Superior temporal gyrus (tissue), 1 donor: Measurements from ENCODE around the gene DQX1.

ENCODE experiments used
- DNase-seq: peaks from one replicate; pipeline ENCODE4 v3.0.0-alpha.2; 2016; ENCODE audit errors: extremely low spot score

Gene DQX1

GRCh38 chr2:74553892-74554819 lies 28.1 kb upstream of the DQX1 start, which contains the start of the genes DOK1 and LOXL3:
DOK1 (plus strand) TSS chr2:74554720; CDS start chr2:74554755, 35 bp downstream.
LOXL3 (minus strand) TSS chr2:74553942; CDS start chr2:74552634, 1,308 bp downstream.
- DNase-seq: no peak

- no peak for DNase-seq
Observed at GRCh38 chr2:74552914-74553811, 27.1 kb upstream of the DQX1 start.

DNA sequence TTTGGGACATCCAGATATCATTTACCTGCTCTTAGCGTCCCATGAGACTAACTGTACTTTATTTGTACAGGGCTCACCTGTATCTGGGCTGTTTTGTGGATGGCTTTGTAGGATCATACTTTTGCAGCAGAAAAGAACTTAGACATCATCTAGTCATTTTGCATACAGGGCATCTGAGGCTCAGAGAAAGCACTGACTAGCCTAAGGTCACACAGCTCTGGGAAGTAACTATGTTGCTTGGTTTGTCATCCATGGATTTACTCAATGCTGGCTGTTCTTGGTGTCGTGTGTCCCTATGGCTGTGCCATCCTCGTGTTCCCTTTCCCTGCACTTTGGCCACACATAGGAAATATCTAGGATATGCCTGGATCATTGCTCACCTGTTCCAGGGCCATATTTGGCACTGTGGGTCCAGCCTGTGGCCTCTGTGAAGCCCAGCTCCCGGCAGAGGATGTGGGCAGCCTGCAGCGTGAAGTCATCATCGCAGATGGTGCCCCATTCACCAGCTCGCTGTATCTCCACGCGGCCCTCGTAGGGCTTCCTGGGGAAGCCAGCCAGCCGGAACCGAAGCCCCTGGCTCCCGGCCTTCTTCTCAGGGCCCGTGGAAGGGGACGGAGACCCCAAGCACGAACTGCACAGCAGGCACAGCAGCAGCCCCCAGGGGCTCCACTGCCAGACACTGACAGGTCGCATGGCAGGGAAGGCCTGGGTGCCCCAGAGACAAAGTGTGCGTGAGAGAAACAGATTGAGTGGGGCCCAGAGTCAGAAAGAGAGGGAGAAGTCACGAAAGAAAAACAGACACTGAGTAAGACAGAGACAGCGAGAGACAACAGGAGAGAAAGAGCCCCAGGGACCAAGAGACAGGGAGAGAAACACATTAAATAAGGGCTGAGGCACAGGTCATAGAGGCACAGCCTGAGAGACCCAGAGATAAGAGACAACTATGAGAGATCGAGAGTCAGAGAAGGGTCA lies 26.2 kb upstream of the DQX1 start:
- DNase-seq: no peak

GRCh38 chr2:74551530-74551929 lies 25.5 kb upstream of the DQX1 start:
- no peak for DNase-seq

- no peak for DNase-seq
Observed at GRCh38 chr2:74550231-74550630, 24.2 kb upstream of the DQX1 start.

DNA sequence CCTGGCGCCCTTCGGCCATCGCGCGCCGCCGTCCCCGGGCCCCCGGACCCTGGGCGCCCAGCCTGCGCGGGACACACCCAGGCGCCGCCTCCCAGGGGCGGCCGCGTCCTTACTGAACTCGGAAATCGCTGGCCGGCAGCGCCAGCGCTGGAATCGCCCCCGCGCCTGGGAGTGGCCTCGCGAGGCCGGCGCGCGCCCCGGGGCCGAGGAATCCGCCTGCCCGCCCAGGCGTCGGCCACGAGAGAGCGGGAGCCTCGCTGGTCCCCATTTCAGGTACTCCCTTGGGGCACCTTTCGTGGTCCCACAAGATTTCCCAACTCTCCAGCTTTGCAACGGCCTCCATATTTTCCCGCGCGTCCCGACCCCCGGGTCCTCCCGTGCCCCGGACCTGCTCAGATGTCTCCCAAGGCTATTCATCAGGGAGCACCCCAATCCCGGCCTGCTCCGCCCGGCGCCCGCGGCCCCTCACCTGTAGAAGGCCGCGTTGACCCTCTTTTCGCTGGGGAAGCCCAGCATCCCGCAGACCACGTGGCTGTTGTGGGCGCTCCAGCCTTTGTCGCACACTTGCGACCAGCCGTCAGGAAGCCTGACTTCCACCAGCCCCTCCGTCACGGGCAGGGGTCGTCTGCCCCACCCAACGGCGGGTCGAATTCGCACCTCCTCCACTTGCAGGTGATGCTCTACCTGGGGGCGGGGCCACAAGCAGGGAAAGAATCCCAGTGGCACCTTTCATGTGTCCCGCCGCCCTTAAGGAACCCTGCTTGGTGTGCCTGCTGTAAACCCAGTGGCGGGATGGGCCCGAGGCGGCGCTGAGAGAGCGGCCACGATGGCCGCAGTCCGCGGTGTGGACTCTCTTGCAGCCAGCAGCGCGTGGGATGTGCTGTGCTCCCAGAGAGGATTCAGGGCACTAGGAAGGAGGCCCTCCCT lies 23.1 kb upstream of the DQX1 start:
- DNase-seq: no peak

- no peak for DNase-seq
Observed at GRCh38 chr2:74548285-74548899, 22.4 kb upstream of the DQX1 start.

DNA sequence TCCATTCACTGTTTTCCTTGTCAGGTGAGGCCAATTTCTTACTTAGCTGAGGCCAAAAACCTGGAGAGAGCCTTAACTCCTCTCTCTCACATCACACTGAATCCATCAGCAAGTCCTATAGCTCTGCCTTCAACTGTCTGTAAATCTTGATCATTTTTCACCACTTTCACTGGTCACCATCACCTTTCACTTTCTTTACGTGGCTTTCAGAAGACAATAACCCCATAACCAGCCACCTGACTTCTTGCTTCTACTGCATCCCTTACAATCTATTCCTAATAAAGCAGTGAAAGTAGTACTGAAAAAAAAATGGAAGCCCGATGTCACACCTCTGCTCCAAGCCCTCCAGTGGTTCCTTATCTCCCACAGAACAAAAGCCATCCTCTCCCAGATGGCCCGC lies 20.0 kb upstream of the DQX1 start:
- DNase-seq: no peak

DNA sequence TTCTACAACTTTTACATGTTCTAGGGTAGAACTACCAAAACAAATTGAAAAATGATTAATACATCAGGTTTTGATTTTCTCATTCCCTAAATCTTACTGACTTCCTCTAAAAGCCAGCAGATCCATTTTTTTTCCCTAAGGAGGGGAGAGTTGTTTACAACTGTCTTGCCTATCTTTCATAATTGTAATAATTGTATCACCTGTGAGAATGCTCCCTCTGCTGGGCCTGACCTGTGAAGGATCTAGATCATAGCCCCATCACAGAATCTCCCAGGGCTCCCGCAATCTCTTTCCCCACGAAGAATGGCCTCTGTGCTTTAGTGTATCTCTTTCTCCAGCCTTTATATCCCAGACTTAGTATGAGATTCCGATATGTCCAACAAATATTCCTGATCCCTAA lies 18.6 kb upstream of the DQX1 start:
- no peak for DNase-seq

- DNase-seq: no peak
Observed at GRCh38 chr2:74542978-74543377, 16.9 kb upstream of the DQX1 start.

GRCh38 chr2:74540291-74540690 lies 14.3 kb upstream of the DQX1 start:
- DNase-seq: no peak

DNA sequence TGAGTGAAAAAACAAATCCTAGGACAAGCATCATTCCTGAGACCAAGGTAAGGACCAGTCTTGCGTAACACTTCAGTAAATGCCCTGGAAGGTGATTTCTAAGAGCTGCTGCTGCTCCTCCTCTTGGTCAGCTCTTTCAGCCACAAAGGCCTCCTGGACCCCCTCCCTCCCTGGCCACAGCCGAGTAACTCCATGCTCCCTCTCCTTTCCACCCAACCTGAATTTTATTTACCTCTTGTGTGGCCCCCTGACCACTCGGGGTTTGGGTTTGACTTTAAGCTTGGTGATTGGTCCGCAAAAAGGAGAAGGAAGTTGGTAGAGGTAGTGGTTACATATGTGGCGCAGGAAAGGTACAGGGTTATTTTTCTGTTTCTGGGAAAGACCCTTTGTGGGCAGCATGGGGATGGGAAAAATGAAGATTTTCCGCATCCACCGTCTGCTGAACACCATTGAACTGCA lies 12.9 kb upstream of the DQX1 start:
- no peak for DNase-seq

DNA sequence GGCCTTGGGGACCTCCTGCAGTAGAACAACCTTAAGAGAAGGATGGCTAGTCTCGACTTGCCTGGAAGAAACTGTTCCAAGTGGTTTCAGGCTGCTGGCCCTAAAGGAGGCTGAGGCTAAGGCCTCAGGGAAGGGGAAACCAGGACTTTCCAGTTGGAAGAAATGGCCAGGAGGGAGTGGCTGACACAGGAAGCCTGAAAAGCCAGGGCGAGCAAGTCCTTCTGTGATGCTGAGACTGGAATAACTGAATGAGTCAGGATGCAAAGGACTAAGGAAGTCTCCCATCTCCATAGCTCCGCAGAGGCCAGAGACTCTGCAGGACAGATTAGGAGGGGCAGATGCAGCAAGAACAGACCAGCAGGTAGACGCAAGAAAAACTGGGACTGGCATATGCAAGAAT lies 11.1 kb upstream of the DQX1 start:
- DNase-seq: no peak

- no peak for DNase-seq
Observed at GRCh38 chr2:74536166-74536950, 10.3 kb upstream of the DQX1 start.

DNA sequence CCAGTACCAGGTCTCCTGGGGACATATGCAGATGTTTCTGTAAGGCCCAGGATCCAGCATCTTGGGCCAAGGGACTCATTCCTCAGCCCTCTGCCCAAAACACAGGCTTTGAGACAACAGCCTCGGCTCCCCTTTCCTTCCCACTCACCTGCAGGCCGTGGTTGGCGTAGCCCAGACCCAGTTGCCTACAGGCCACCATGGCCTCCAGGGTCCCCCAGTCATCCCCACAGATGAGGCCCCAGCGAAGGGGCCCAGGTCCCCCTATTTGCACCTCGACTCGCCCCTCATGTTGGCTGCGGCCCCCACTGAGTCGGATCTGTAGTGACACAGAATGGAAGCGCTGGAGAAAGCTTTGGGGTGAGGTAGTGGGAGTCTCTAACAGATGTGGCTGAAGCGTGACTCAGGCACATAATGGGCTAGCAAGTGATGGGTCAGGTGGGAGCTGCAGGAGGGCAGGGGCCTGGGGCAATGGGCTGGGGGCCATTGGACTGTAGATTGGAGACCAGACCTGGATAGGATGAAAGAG lies 9.5 kb upstream of the DQX1 start:
- DNase-seq: no peak

DNA sequence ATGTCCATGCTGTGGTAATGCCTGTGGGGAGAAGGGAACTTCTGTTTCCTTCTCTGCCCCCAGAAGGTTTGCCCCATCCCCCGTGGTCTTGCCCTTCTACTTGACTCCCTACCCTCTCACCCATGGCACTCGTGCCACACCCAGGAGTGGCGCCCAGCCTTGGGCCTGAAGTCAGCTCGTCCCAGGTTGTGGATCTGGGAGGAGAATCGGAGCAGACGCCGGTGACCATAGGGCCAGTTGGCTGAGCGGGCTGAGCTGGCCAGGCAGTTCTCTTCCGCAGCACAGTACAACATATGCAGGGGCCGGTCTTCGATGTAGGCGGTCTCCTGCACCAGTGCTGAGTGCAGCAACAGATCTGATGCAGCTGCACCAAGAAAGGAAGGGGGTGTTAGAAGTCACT lies 8.4 kb upstream of the DQX1 start:
- no peak for DNase-seq

GRCh38 chr2:74533464-74533863 lies 7.4 kb upstream of the DQX1 start:
- no peak for DNase-seq

GRCh38 chr2:74532222-74532621 lies 6.2 kb upstream of the DQX1 start:
- DNase-seq: no peak

GRCh38 chr2:74531666-74532065 lies 5.6 kb upstream of the DQX1 start:
- DNase-seq: no peak
